ENCODE results near the gene COX18. TPM values are rescaled to one million over a fixed set of nuclear protein-coding genes. Genes with fewer than 3 reads are reported as not detected.

The COX18 gene
- total RNA-seq, 2 experiments from 2014 or later, result 5.2 to 6.3 TPM

DNA sequence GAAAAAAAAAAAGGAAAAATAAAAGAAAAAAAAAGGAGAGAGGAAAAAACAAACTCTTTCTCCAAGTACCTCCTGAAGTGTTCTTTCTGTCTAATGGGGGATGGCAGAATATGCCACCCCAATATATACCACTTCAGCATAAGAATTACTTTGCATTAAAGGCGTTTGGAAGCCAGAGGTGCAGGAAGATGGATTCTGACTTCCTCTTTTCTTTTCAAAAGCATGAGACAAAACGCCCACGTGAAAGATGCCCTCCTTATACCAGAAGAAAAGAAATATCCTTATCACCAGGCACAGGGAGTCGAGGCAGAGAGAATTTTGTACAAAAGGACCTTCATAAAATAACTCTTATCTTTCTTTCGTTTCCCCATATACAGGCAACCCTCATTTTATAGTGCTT lies 40.9 kb downstream of the COX18 start:
- ChIA-PET POLR2A (no interaction called here), CTCF (no interaction called here)
- H3K4me1 Mint-ChIP-seq (ENCODE audit: low read depth), result no peaks in the 10 kb centered on the region
- Histone ChIP-seq H3K27me3 (ENCODE audit: control insufficient read depth in 1 of 2, insufficient read depth in 2 of 2, low read length in 2 of 2) (no peaks in the 10 kb centered on the region), H3K27ac (ENCODE audit: low read depth in 1 of 2, low read length in 2 of 2) (no peak overlapping the region), H3K4me1 (ENCODE audit: insufficient read depth, low read length) (no peaks in the 10 kb centered on the region), H3K4me3 (ENCODE audit: low read length) (no peak overlapping the region), H3K36me3 (ENCODE audit: insufficient read depth, low read length) (no peaks in the 10 kb centered on the region), H3K9me3 (ENCODE audit: control insufficient read depth in 1 of 2, insufficient read depth in 1 of 2, low read length in 2 of 2) (no peaks in the 10 kb centered on the region)
- intact Hi-C loops (cut with DNase I, micrococcal nuclease), result loop anchor here in 1 of 2 experiments (10.0 kb wide), 1 partner anchor 324 kb away; no protein-coding TSS in a partner anchor
- DNase-seq, result no peak
- H3K27me3 Mint-ChIP-seq, result no peaks in the 10 kb centered on the region
- no peak for ATAC-seq (ENCODE audit: poor library complexity)
- H3K36me3 Mint-ChIP-seq (ENCODE audit: low read depth), result no peaks in the 10 kb centered on the region
- H3K4me3 Mint-ChIP-seq, result no peak overlapping the region
- TF ChIP-seq, protein P1, sequence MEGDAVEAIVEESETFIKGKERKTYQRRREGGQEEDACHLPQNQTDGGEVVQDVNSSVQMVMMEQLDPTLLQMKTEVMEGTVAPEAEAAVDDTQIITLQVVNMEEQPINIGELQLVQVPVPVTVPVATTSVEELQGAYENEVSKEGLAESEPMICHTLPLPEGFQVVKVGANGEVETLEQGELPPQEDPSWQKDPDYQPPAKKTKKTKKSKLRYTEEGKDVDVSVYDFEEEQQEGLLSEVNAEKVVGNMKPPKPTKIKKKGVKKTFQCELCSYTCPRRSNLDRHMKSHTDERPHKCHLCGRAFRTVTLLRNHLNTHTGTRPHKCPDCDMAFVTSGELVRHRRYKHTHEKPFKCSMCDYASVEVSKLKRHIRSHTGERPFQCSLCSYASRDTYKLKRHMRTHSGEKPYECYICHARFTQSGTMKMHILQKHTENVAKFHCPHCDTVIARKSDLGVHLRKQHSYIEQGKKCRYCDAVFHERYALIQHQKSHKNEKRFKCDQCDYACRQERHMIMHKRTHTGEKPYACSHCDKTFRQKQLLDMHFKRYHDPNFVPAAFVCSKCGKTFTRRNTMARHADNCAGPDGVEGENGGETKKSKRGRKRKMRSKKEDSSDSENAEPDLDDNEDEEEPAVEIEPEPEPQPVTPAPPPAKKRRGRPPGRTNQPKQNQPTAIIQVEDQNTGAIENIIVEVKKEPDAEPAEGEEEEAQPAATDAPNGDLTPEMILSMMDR (IDR thresholded peaks at IDR 0.05), result no peak
- no peak overlapping the region for H3K27ac Mint-ChIP-seq
- H3K9me3 Mint-ChIP-seq, result no peaks in the 10 kb centered on the region

DNA sequence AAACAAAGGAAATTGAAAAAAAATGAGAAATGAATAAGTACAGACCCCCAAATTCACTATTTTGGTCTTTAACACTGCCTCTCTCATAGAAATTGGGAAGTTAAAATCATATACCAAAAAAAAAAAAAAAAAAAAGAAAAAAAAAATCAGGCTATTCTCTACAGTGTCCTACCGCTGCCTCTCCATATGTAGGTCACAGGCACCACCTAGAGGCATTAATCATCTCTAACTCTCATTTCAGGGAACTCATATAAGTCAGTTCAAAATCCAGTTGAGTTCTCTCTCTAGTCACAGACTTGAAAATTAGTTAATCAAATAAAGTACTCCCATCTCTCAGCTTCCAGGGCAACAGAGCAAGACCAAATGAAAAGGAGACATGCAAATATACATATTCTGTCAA lies 47.9 kb downstream of the COX18 start:
- intact Hi-C loops (cut with DNase I, micrococcal nuclease), result loop anchor here in 1 of 2 experiments (10.0 kb wide), 1 partner anchor 317 kb away; no protein-coding TSS in a partner anchor
- ATAC-seq (ENCODE audit: poor library complexity) (no peak), DNase-seq (peak in 2 of 14 experiments; percentile 6 to 17)
- no peaks in the 10 kb centered on the region for H3K36me3 ChIP-seq (ENCODE audit: insufficient read depth, low read length)
- ChIA-PET POLR2A (no interaction called here), CTCF (no interaction called here)
- no peaks in the 10 kb centered on the region for H3K4me1 ChIP-seq (ENCODE audit: insufficient read depth, low read length)
- Mint-ChIP-seq H3K27ac (no peak overlapping the region), H3K27me3 (no peaks in the 10 kb centered on the region), H3K36me3 (ENCODE audit: low read depth) (no peaks in the 10 kb centered on the region), H3K9me3 (no peaks in the 10 kb centered on the region), H3K4me1 (ENCODE audit: low read depth) (no peaks in the 10 kb centered on the region), H3K4me3 (no peak overlapping the region)
- peaks cover 0 to 2% of the 10 kb centered on the region in 2 experiments for H3K27me3 ChIP-seq (ENCODE audit: control insufficient read depth in 1 of 2, insufficient read depth in 2 of 2, low read length in 2 of 2)
- H3K27ac ChIP-seq (ENCODE audit: low read depth in 1 of 2, low read length in 2 of 2), result no peak overlapping the region
- TF ChIP-seq, protein P1 (IDR thresholded peaks at IDR 0.05), result peak; percentile 14
- H3K4me3 ChIP-seq (ENCODE audit: low read length), result no peak overlapping the region
- H3K9me3 ChIP-seq (ENCODE audit: control insufficient read depth in 1 of 2, insufficient read depth in 1 of 2, low read length in 2 of 2), result no peaks in the 10 kb centered on the region

DNA sequence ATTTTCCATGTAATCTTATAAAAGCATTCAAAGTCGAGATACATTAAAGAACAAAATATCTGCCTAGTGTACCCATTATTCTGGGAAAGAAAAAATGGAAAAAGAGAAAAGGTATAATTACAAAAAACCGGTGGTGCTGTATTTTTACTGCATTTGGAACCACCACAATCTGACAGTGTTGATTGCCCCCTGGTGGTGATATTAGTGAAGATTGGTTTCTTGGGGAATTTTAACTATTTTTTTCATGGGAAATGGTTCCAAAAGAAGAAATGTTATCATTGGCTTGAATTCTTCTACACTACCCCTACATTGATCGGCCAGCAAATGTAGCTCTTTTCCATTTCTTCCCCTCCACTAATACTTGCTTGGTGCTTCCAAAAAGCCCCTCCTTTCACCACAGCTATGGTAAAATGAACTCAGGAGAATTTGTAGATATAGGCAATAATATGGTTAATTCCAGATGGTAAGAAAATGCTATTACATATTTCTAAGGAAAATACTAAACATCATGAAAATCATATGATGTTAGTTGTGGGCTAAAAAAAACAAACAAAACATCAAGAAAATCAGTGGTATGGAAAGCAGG lies 50.0 kb downstream of the COX18 start:
- Mint-ChIP-seq H3K4me3 (no peak overlapping the region), H3K27ac (no peak overlapping the region), H3K36me3 (ENCODE audit: low read depth) (no peaks in the 10 kb centered on the region), H3K9me3 (no peaks in the 10 kb centered on the region), H3K27me3 (no peaks in the 10 kb centered on the region), H3K4me1 (ENCODE audit: low read depth) (no peaks in the 10 kb centered on the region)
- no peak for ATAC-seq (ENCODE audit: poor library complexity)
- CTCF ChIA-PET, result no interaction called here
- intact Hi-C loops (cut with DNase I, micrococcal nuclease), result loop anchor here (5.0 to 10.0 kb wide), 2 partner anchors 315 to 317 kb away; no protein-coding TSS in a partner anchor
- peak in 4 of 14 experiments; percentile 5 to 45 (median 40) for DNase-seq
- no peaks in the 10 kb centered on the region for H3K4me1 ChIP-seq (ENCODE audit: insufficient read depth, low read length)
- POLR2A ChIA-PET, result no interaction called here
- H3K27ac ChIP-seq (ENCODE audit: low read depth in 1 of 2, low read length in 2 of 2), result no peak overlapping the region
- H3K36me3 ChIP-seq (ENCODE audit: insufficient read depth, low read length), result no peaks in the 10 kb centered on the region
- no peak overlapping the region for H3K4me3 ChIP-seq (ENCODE audit: low read length)
- H3K27me3 ChIP-seq (ENCODE audit: control insufficient read depth in 1 of 2, insufficient read depth in 2 of 2, low read length in 2 of 2), result peaks cover 0 to 2% of the 10 kb centered on the region in 2 experiments
- no peaks in the 10 kb centered on the region for H3K9me3 ChIP-seq (ENCODE audit: control insufficient read depth in 1 of 2, insufficient read depth in 1 of 2, low read length in 2 of 2)
- TF ChIP-seq, protein P1 (IDR thresholded peaks at IDR 0.05), result peak; percentile 80

Data from CD4-positive, alpha-beta T cell (primary cell).